Skeletal muscle satellite cell (primary cell): ENCODE data around the gene SNAPIN. TPM values are rescaled to one million over a fixed set of nuclear protein-coding genes. Genes with fewer than 3 reads are reported as not detected.

Experiments
- H3K27me3 ChIP-seq: 2 replicates; pipeline ENCODE4 v1.7.0; 2013; ENCODE audit warnings: low read length; ENCODE audit not compliant: control insufficient read depth, insufficient read depth
- H3K36me3 ChIP-seq: 2 replicates; pipeline ENCODE4 v1.7.0; 2013; ENCODE audit warnings: mild to moderate bottlenecking, control low read depth, low read length; ENCODE audit not compliant: insufficient read depth
- H3K4me1 ChIP-seq: 2 replicates; pipeline ENCODE4 v1.7.0; 2013; ENCODE audit warnings: low read length; ENCODE audit not compliant: control insufficient read depth, insufficient read depth
- H3K4me2 ChIP-seq: 2 replicates; pipeline ENCODE4 v1.7.0; 2013; ENCODE audit warnings: mild to moderate bottlenecking, low read length
- H3K4me3 ChIP-seq: 2 replicates; pipeline ENCODE4 v1.7.0; 2013; ENCODE audit warnings: low read length
- H3K9ac ChIP-seq: 2 replicates; pipeline ENCODE4 v1.7.0; 2013; ENCODE audit warnings: mild to moderate bottlenecking, low read depth, low read length, moderate library complexity
- H3K9me3 ChIP-seq: replicated peaks from 2 replicates; pipeline ENCODE4 v1.7.0; 2013; ENCODE audit warnings: mild to moderate bottlenecking, control low read depth, low read length
- total RNA-seq: library from RNA; depleted of rRNA; stranded (reverse); fragments of >200 nt; gene quantifications from 2 replicates; pipeline ENCODE4 v1.2.3, GENCODE V29; 2012; rRNA removed

SNAPIN gene
- 50.2 and 59.2 TPM in 2 replicates for total RNA-seq

GRCh38 chr1:153658400-153659174 lies at the start of gene SNAPIN:
Gene SNAPIN, plus strand, starts transcription at chr1:153658703. Its CDS starts 41 bp downstream, at chr1:153658744.
- H3K9ac ChIP-seq, result peak within 1 kb of the TSS; percentile 88
- peak within 1 kb of the TSS; percentile 91 for H3K4me2 ChIP-seq
- H3K36me3 ChIP-seq, result peaks cover 26% of the 10 kb centered on the region
- no peaks in the 10 kb centered on the region for H3K27me3 ChIP-seq
- peak within 1 kb of the TSS; percentile 95 for H3K4me3 ChIP-seq
- peaks cover 12% of the 10 kb centered on the region for H3K4me1 ChIP-seq
- H3K9me3 ChIP-seq, result no peaks in the 10 kb centered on the region

GRCh38 chr1:153608742-153609584 lies 49.5 kb upstream of the SNAPIN start:
- Histone ChIP-seq H3K9ac (peak overlapping the region; percentile 90), H3K4me1 (peaks cover 42% of the 10 kb centered on the region)

GRCh38 chr1:153609585-153609907 lies 49.0 kb upstream of the SNAPIN start:
- H3K36me3 ChIP-seq, result peaks cover 46% of the 10 kb centered on the region
- peaks cover 42% of the 10 kb centered on the region for H3K4me1 ChIP-seq
- H3K9me3 ChIP-seq, result no peaks in the 10 kb centered on the region
- H3K9ac ChIP-seq, result peak overlapping the region; percentile 90
- peak overlapping the region; percentile 92 for H3K4me3 ChIP-seq
- H3K27me3 ChIP-seq, result no peaks in the 10 kb centered on the region
- peak overlapping the region; percentile 94 for H3K4me2 ChIP-seq

More at GRCh38 chr1:153608742-153609584, 49.5 kb upstream of the SNAPIN start:
- Histone ChIP-seq H3K4me2 (peak overlapping the region; percentile 94), H3K4me3 (peak overlapping the region; percentile 92), H3K36me3 (peaks cover 46% of the 10 kb centered on the region), H3K9me3 (no peaks in the 10 kb centered on the region), H3K27me3 (no peaks in the 10 kb centered on the region)

GRCh38 chr1:153610334-153610733 lies 48.2 kb upstream of the SNAPIN start:
- peaks cover 38% of the 10 kb centered on the region for H3K36me3 ChIP-seq
- H3K4me2 ChIP-seq, result peak overlapping the region; percentile 94
- H3K9me3 ChIP-seq, result no peaks in the 10 kb centered on the region
- no peaks in the 10 kb centered on the region for H3K27me3 ChIP-seq
- peak overlapping the region; percentile 92 for H3K4me3 ChIP-seq
- H3K4me1 ChIP-seq, result peaks cover 42% of the 10 kb centered on the region
- H3K9ac ChIP-seq, result peak overlapping the region; percentile 90

GRCh38 chr1:153610811-153611301 lies 47.6 kb upstream of the SNAPIN start:
- H3K27me3 ChIP-seq, result no peaks in the 10 kb centered on the region
- peaks cover 35% of the 10 kb centered on the region for H3K36me3 ChIP-seq
- H3K4me2 ChIP-seq, result peak overlapping the region; percentile 94
- H3K9ac ChIP-seq, result peak overlapping the region; percentile 90
- H3K4me3 ChIP-seq, result peak overlapping the region; percentile 92
- peaks cover 42% of the 10 kb centered on the region for H3K4me1 ChIP-seq
- no peaks in the 10 kb centered on the region for H3K9me3 ChIP-seq

- Histone ChIP-seq H3K4me3 (peak overlapping the region; percentile 92), H3K36me3 (peaks cover 30% of the 10 kb centered on the region), H3K4me1 (peaks cover 43% of the 10 kb centered on the region)
Measured at GRCh38 chr1:153611356-153611755, 47.1 kb upstream of the SNAPIN start.

GRCh38 chr1:153612111-153612754 lies 46.3 kb upstream of the SNAPIN start:
- Histone ChIP-seq H3K9me3 (no peaks in the 10 kb centered on the region), H3K4me3 (peak overlapping the region; percentile 92), H3K4me1 (peaks cover 48% of the 10 kb centered on the region), H3K36me3 (peaks cover 21% of the 10 kb centered on the region), H3K4me2 (peak overlapping the region; percentile 94), H3K27me3 (no peaks in the 10 kb centered on the region), H3K9ac (peak overlapping the region; percentile 89)

More at GRCh38 chr1:153611356-153611755, 47.1 kb upstream of the SNAPIN start:
- Histone ChIP-seq H3K9me3 (no peaks in the 10 kb centered on the region), H3K4me2 (peak overlapping the region; percentile 94), H3K9ac (peak overlapping the region; percentile 89), H3K27me3 (no peaks in the 10 kb centered on the region)

GRCh38 chr1:153612755-153613331 lies 45.7 kb upstream of the SNAPIN start, which contains the start of gene S100A16:
Gene S100A16, minus strand, starts transcription at chr1:153613137. Its CDS starts 4,986 bp downstream, at chr1:153608151.
- Histone ChIP-seq H3K9ac (peak within 1 kb of the TSS; percentile 89), H3K36me3 (peaks cover 15% of the 10 kb centered on the region), H3K4me1 (peaks cover 46% of the 10 kb centered on the region), H3K27me3 (no peaks in the 10 kb centered on the region), H3K4me3 (peak within 1 kb of the TSS; percentile 92), H3K9me3 (no peaks in the 10 kb centered on the region), H3K4me2 (peak within 1 kb of the TSS; percentile 94)

- Histone ChIP-seq H3K9me3 (no peaks in the 10 kb centered on the region), H3K4me2 (peak overlapping the region; percentile 94), H3K4me3 (peak overlapping the region; percentile 92), H3K4me1 (peaks cover 41% of the 10 kb centered on the region), H3K36me3 (peaks cover 10% of the 10 kb centered on the region), H3K9ac (peak overlapping the region; percentile 89), H3K27me3 (no peaks in the 10 kb centered on the region)
Measured at GRCh38 chr1:153613406-153613805, 45.1 kb upstream of the SNAPIN start.

GRCh38 chr1:153614189-153614900 lies 44.2 kb upstream of the SNAPIN start:
- Histone ChIP-seq H3K9me3 (no peaks in the 10 kb centered on the region), H3K27me3 (no peaks in the 10 kb centered on the region), H3K36me3 (peaks cover 18% of the 10 kb centered on the region), H3K4me1 (peaks cover 34% of the 10 kb centered on the region), H3K4me3 (no peak overlapping the region), H3K9ac (no peak overlapping the region), H3K4me2 (no peak overlapping the region)
